Measurements from ENCODE around the gene TLE3.

GRCh38 chr15:70088887-70089691 is 8.6 kb downstream of the TLE3 start:
- no peak for TF ChIP-seq POLR2A (IDR thresholded peaks at IDR 0.05)
- TF ChIP-seq CTCF (IDR thresholded peaks at IDR 0.05): no peak

All from Peyer's patch (tissue), 4 donors.